NCI-H2227 treated with DMSO at 0.1 percent for 48 hours (cell line): ENCODE measurements around the gene MRAS.
A peak's percentile ranks its signal among the peaks of the same experiment; 100 is the strongest.

ENCODE experiments used
- DNase-seq: peaks from one replicate; lab custom pipeline; 2025; lab: John Stamatoyannopoulos, UW

Gene MRAS

GRCh38 chr3:138347960-138348753 lies at the start of gene MRAS:
Gene MRAS, plus strand, starts transcription at chr3:138348579. Its CDS starts 24,305 bp downstream, at chr3:138372884.
- peak; percentile 54 for DNase-seq

- DNase-seq, result no peak
Measured at GRCh38 chr3:138300647-138301046, 47.7 kb upstream of the MRAS start.

- DNase-seq, result no peak
Measured at GRCh38 chr3:138303474-138303873, 44.9 kb upstream of the MRAS start.

GRCh38 chr3:138307899-138308298 lies 40.5 kb upstream of the MRAS start:
- DNase-seq, result no peak

GRCh38 chr3:138308783-138309182 lies 39.6 kb upstream of the MRAS start:
- DNase-seq, result no peak

- DNase-seq, result no peak
Measured at GRCh38 chr3:138310494-138310893, 37.9 kb upstream of the MRAS start.

- DNase-seq, result no peak
Measured at GRCh38 chr3:138314751-138315150, 33.6 kb upstream of the MRAS start.

GRCh38 chr3:138317687-138318086 lies 30.7 kb upstream of the MRAS start:
- no peak for DNase-seq

- no peak for DNase-seq
Measured at GRCh38 chr3:138323971-138324370, 24.4 kb upstream of the MRAS start.

- no peak for DNase-seq
Measured at GRCh38 chr3:138325990-138326389, 22.4 kb upstream of the MRAS start.

- DNase-seq, result no peak
Measured at GRCh38 chr3:138326866-138327595, 21.3 kb upstream of the MRAS start.

- no peak for DNase-seq
Measured at GRCh38 chr3:138327831-138328230, 20.5 kb upstream of the MRAS start.

GRCh38 chr3:138328341-138328740 lies 20.0 kb upstream of the MRAS start:
- peak; percentile 13 for DNase-seq

- DNase-seq, result peak; percentile 39
Measured at GRCh38 chr3:138329127-138329983, 19.0 kb upstream of the MRAS start, which contains the start of gene NME9. Gene NME9, minus strand, starts transcription at chr3:138329851. Its CDS starts 516 bp downstream, at chr3:138329335.

GRCh38 chr3:138329984-138330293 lies 18.4 kb upstream of the MRAS start:
- peak; percentile 91 for DNase-seq

GRCh38 chr3:138331143-138331894 lies 17.1 kb upstream of the MRAS start:
- DNase-seq, result no peak

GRCh38 chr3:138332472-138333073 lies 15.8 kb upstream of the MRAS start:
- peak; percentile 5 for DNase-seq

- no peak for DNase-seq
Measured at GRCh38 chr3:138334608-138335007, 13.8 kb upstream of the MRAS start.

GRCh38 chr3:138336454-138336999 lies 11.9 kb upstream of the MRAS start:
- no peak for DNase-seq

- no peak for DNase-seq
Measured at GRCh38 chr3:138338244-138338643, 10.1 kb upstream of the MRAS start.

- DNase-seq, result no peak
Measured at GRCh38 chr3:138338811-138339210, 9.6 kb upstream of the MRAS start.
